ENCODE data around the gene LRRK1. TPM values are rescaled to one million over a fixed set of nuclear protein-coding genes. Genes with fewer than 3 reads are reported as not detected.

LRRK1 gene
- total and polyA plus RNA-seq, 2 of the 13 experiments (the other 11 are each of a cell fraction or from before 2014, with no cell fraction given), result 0.13 to 1.2 TPM

DNA sequence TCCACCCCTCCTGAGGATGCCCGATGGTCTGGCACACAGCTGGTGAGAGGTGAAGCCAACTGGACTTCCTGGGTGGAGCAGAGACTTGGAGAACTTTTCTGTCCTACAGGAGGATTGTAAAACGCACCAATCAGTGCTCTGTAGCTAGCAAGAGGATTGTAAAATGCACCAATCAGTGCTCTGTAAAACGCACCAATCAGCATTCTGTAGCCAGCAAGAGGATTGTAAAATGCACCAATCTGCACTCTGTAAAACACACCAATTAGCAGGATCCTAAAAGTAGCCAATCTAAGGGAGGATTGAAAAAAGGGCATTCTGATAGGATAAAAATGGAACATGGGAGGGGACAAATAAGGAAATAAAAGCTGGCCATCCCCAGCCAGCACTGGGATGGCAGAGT lies 182.5 kb downstream of the LRRK1 start:
- POLR2A ChIA-PET, result interaction anchor here (1.2 kb wide), 1 partner anchor 10 kb away, joined by 3 read pairs; no protein-coding TSS in a partner anchor
- ATAC-seq (no peak), FAIRE-seq (no peak), DNase-seq (ENCODE audit: low spot score) (no peak)
- peak; percentile 59 for TF ChIP-seq NFYC (CRISPR knock-in tag; IDR thresholded peaks at IDR 0.05)
- TF ChIP-seq MAFK (conservative IDR thresholded peaks at IDR 0.05 in 1 of 2, IDR thresholded peaks at IDR 0.05 in 1 of 2; ENCODE audit: low read length in 2 of 2), result 0 out of 4 replicates have a peak, but pooled peaks have one; percentile 10 to 13
- TF ChIP-seq KDM4B (CRISPR knock-in tag; IDR thresholded peaks at IDR 0.05), result no peak
- no peak for TF ChIP-seq PPARG (CRISPR knock-in tag; conservative IDR thresholded peaks at IDR 0.05)
- no TSS peak for BruUV-seq (replicated peaks)
- in situ Hi-C loops (cut with HindIII; ENCODE audit: extremely low pct_ligation_motif_present, low pct_unique_long_range_greater_than_20kb) (no loop called here), intact Hi-C loops (cut with micrococcal nuclease; ENCODE audit: unreplicated experiment) (no loop called here)
- WGBS (ENCODE audit: low lambda C conversion rate), result 16% methylated on average over 2 of the region's 3 CpGs
- Histone ChIP-seq H3K27ac (ENCODE audit: extremely low read length, insufficient read depth, low read length) (no peak overlapping the region), H3K9ac (ENCODE audit: insufficient read depth, low read depth, low read length) (no peak overlapping the region), H3K4me3 (replicated peaks in 1 of 3; ENCODE audit: insufficient read depth in 1 of 3, low read depth in 2 of 3, low read length in 3 of 3) (no peak overlapping the region), H3K4me2 (ENCODE audit: low read depth, low read length) (no peak overlapping the region), H3K27me3 (ENCODE audit: control insufficient read depth in 1 of 2, insufficient read depth in 2 of 2, low read length in 2 of 2) (peaks cover 5 to 37% of the 10 kb centered on the region in 2 experiments; a peak in 3 of 5 replicates), H3K9me3 (ENCODE audit: low read length) (no peaks in the 10 kb centered on the region), H4K20me1 (ENCODE audit: insufficient read depth, low read length) (no peaks in the 10 kb centered on the region), H3K4me1 (ENCODE audit: insufficient read depth, low read length) (peaks cover 16% of the 10 kb centered on the region), H2AFZ (ENCODE audit: low read length) (no peak overlapping the region), H3K79me2 (ENCODE audit: insufficient read depth, low read length) (no peaks in the 10 kb centered on the region), H3K36me3 (replicated peaks in 1 of 2; ENCODE audit: control insufficient read depth in 1 of 2, insufficient read depth in 2 of 2, low read length in 2 of 2) (no peaks in the 10 kb centered on the region)
- CTCF ChIA-PET (ENCODE audit: low intra/inter-chr PET ratio, low total read pairs), result no interaction called here

DNA sequence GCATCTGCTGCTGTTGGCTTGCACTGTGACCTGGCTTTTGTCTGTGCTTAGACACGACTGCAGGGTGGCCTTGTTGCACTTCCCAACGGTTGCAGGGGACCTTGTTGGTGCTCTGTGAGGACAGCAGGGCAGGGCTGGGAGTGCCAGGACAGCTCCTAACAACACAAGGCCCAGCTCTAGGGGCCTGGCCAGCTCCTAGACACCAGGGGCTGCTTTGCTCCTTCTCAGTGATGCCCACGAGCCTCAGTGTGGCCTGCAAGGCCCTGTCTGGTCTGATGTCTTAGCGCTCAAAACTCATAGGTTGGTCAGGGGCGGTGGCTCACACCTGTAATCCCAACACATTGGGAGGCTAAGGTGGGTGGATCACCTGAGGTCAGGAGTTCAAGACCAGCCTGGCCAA lies 183.6 kb downstream of the LRRK1 start:
- no peaks in the 10 kb centered on the region for H3K79me2 ChIP-seq (ENCODE audit: insufficient read depth, low read length)
- H2AFZ ChIP-seq (ENCODE audit: low read length), result no peak overlapping the region
- no peak overlapping the region for H3K27ac ChIP-seq (ENCODE audit: extremely low read length, insufficient read depth, low read length)
- BruUV-seq (replicated peaks), result no TSS peak
- no peaks in the 10 kb centered on the region for H4K20me1 ChIP-seq (ENCODE audit: insufficient read depth, low read length)
- no peak overlapping the region for H3K4me3 ChIP-seq (replicated peaks in 1 of 3; ENCODE audit: insufficient read depth in 1 of 3, low read depth in 2 of 3, low read length in 3 of 3)
- H3K4me1 ChIP-seq (ENCODE audit: insufficient read depth, low read length), result peaks cover 16% of the 10 kb centered on the region
- WGBS (ENCODE audit: low lambda C conversion rate), result no CpG with 5 or more reads among the region's 5 CpGs
- H3K4me2 ChIP-seq (ENCODE audit: low read depth, low read length), result no peak overlapping the region
- no peaks in the 10 kb centered on the region for H3K36me3 ChIP-seq (replicated peaks in 1 of 2; ENCODE audit: control insufficient read depth in 1 of 2, insufficient read depth in 2 of 2, low read length in 2 of 2)
- ATAC-seq, result no peak
- in situ Hi-C loops (cut with HindIII; ENCODE audit: extremely low pct_ligation_motif_present, low pct_unique_long_range_greater_than_20kb), result no loop called here
- DNase-seq (ENCODE audit: low spot score), result no peak
- peaks cover 5 to 33% of the 10 kb centered on the region in 2 experiments; a peak in 3 of 5 replicates for H3K27me3 ChIP-seq (ENCODE audit: control insufficient read depth in 1 of 2, insufficient read depth in 2 of 2, low read length in 2 of 2)
- ChIA-PET CTCF (ENCODE audit: low intra/inter-chr PET ratio, low total read pairs) (no interaction called here), POLR2A (no interaction called here)
- H3K9ac ChIP-seq (ENCODE audit: insufficient read depth, low read depth, low read length), result no peak overlapping the region
- no peaks in the 10 kb centered on the region for H3K9me3 ChIP-seq (ENCODE audit: low read length)
- FAIRE-seq, result no peak
- intact Hi-C loops (cut with micrococcal nuclease; ENCODE audit: unreplicated experiment), result no loop called here
- TF ChIP-seq, protein P1, sequence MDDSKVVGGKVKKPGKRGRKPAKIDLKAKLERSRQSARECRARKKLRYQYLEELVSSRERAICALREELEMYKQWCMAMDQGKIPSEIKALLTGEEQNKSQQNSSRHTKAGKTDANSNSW (CRISPR knock-in tag; IDR thresholded peaks at IDR 0.05; ENCODE audit: borderline replicate concordance), result no peak
- TF ChIP-seq, protein P2, sequence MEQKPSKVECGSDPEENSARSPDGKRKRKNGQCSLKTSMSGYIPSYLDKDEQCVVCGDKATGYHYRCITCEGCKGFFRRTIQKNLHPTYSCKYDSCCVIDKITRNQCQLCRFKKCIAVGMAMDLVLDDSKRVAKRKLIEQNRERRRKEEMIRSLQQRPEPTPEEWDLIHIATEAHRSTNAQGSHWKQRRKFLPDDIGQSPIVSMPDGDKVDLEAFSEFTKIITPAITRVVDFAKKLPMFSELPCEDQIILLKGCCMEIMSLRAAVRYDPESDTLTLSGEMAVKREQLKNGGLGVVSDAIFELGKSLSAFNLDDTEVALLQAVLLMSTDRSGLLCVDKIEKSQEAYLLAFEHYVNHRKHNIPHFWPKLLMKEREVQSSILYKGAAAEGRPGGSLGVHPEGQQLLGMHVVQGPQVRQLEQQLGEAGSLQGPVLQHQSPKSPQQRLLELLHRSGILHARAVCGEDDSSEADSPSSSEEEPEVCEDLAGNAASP (CRISPR knock-in tag; IDR thresholded peaks at IDR 0.05; ENCODE audit: borderline replicate concordance), result no peak
- TF ChIP-seq ZNF101 (CRISPR knock-in tag; IDR thresholded peaks at IDR 0.05; ENCODE audit: borderline replicate concordance, low read depth) (no peak), ERF (CRISPR knock-in tag; IDR thresholded peaks at IDR 0.05) (no peak)
- TF ChIP-seq, protein P3, sequence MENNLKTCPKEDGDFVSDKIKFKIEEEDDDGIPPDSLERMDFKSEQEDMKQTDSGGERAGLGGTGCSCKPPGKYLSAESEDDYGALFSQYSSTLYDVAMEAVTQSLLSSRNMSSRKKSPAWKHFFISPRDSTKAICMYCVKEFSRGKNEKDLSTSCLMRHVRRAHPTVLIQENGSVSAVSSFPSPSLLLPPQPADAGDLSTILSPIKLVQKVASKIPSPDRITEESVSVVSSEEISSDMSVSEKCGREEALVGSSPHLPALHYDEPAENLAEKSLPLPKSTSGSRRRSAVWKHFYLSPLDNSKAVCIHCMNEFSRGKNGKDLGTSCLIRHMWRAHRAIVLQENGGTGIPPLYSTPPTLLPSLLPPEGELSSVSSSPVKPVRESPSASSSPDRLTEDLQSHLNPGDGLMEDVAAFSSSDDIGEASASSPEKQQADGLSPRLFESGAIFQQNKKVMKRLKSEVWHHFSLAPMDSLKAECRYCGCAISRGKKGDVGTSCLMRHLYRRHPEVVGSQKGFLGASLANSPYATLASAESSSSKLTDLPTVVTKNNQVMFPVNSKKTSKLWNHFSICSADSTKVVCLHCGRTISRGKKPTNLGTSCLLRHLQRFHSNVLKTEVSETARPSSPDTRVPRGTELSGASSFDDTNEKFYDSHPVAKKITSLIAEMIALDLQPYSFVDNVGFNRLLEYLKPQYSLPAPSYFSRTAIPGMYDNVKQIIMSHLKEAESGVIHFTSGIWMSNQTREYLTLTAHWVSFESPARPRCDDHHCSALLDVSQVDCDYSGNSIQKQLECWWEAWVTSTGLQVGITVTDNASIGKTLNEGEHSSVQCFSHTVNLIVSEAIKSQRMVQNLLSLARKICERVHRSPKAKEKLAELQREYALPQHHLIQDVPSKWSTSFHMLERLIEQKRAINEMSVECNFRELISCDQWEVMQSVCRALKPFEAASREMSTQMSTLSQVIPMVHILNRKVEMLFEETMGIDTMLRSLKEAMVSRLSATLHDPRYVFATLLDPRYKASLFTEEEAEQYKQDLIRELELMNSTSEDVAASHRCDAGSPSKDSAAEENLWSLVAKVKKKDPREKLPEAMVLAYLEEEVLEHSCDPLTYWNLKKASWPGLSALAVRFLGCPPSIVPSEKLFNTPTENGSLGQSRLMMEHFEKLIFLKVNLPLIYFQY (CRISPR knock-in tag; IDR thresholded peaks at IDR 0.05; ENCODE audit: borderline replicate concordance), result no peak
- TF ChIP-seq, protein P4, sequence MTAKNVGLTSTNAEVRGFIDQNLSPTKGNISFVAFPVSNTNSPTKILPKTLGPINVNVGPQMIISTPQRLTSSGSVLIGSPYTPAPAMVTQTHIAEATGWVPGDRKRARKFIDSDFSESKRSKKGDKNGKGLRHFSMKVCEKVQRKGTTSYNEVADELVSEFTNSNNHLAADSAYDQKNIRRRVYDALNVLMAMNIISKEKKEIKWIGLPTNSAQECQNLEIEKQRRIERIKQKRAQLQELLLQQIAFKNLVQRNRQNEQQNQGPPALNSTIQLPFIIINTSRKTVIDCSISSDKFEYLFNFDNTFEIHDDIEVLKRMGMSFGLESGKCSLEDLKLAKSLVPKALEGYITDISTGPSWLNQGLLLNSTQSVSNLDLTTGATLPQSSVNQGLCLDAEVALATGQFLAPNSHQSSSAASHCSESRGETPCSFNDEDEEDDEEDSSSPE (CRISPR knock-in tag; IDR thresholded peaks at IDR 0.05), result no peak
- TF ChIP-seq, protein P5, sequence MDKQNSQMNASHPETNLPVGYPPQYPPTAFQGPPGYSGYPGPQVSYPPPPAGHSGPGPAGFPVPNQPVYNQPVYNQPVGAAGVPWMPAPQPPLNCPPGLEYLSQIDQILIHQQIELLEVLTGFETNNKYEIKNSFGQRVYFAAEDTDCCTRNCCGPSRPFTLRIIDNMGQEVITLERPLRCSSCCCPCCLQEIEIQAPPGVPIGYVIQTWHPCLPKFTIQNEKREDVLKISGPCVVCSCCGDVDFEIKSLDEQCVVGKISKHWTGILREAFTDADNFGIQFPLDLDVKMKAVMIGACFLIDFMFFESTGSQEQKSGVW (CRISPR knock-in tag; IDR thresholded peaks at IDR 0.05; ENCODE audit: borderline replicate concordance), result no peak
